HCT116 (cell line): Measurements from ENCODE around the gene IFT20. TPM values are rescaled to one million over a fixed set of nuclear protein-coding genes. Genes with fewer than 3 reads are reported as not detected.
A peak's percentile ranks its signal among the peaks of the same experiment; 100 is the strongest.

Experiments
- ATAC-seq: fragments of 200-7000 bp; cut with Tn5 transposase; 2 replicates; pipeline ENCODE4 v1.9.1; 2020; ENCODE audit warnings: mild to moderate bottlenecking, moderate library complexity
- BruUV-seq: library from RNA; stranded (reverse); fragments of 400-500 nt; replicated peaks from 2 replicates; lab custom pipeline; 2021; lab: Mats Ljungman, UMichigan
- CTCF ChIA-PET: fragments of 300-600 bp; sonication (Branson Sonifier 250); formaldehyde crosslinking; loops from one replicate; lab custom pipeline; 2021; ENCODE audit warnings: antibody characterized with exemption; lab: Charles Lee
- POLR2A ChIA-PET: fragments of 300-600, 350-600 bp; sonication (Branson Sonifier 250); formaldehyde crosslinking; loops from one replicate; lab custom pipeline; 2021; ENCODE audit warnings: antibody characterized with exemption; lab: Charles Lee
- RAD21 ChIA-PET, 2 experiments: fragments of 300-600 bp; sonication (Branson Sonifier 250); formaldehyde crosslinking; loops; one replicate each; lab custom pipeline; 2023; ENCODE audit warnings: low total read pairs in 2 of 2; ENCODE audit not compliant: uncharacterized antibody in 2 of 2, unreplicated experiment in 2 of 2, low non-redundant PET in 1 of 2; lab: Charles Lee
- DNase-seq: peaks from one replicate; pipeline ENCODE4 v3.0.0-alpha.2; 2010; ENCODE audit warnings: low read depth, low spot score
- H2AFZ ChIP-seq: fragments of 200-600 bp; shearing (Covaris generic), sonication (generic); 2 replicates; pipeline ENCODE4 v1.6.1; 2017; ENCODE audit warnings: low read depth, mixed run types, mixed read lengths, antibody characterized with exemption, low read length; ENCODE audit not compliant: poor library complexity, severe bottlenecking
- H3K27ac ChIP-seq: 2 replicates; pipeline ENCODE4 v1.5.1; 2012; ENCODE audit warnings: low read depth, low read length
- H3K27me3 ChIP-seq: fragments of 200-600 bp; sonication (generic); 2 replicates; pipeline ENCODE4 v1.6.1; 2016; ENCODE audit warnings: mixed run types, low read length, mixed read lengths; ENCODE audit not compliant: insufficient read depth
- H3K36me3 ChIP-seq, 2 experiments: fragments of 200-500 bp in 1 of 2; fragments of 200-600 bp in 1 of 2; sonication (Bioruptor generic) in 1 of 2; sonication (generic) in 1 of 2; 2 replicates each; pipeline versions ENCODE4 v1.5.1 to v1.6.1; 2014 to 2016; ENCODE audit warnings: low read length in 2 of 2, inconsistent platforms in 1 of 2, mixed read lengths in 1 of 2, mixed run types in 1 of 2; ENCODE audit not compliant: insufficient read depth in 2 of 2, control insufficient read depth in 1 of 2
- H3K4me1 ChIP-seq, 2 experiments: fragments of 200-600 bp in 1 of 2; sonication (generic) in 1 of 2; 2 replicates each; pipeline versions ENCODE4 v1.5.1 to v1.6.1; 2012 to 2017; ENCODE audit warnings: low read length in 2 of 2, inconsistent platforms in 1 of 2, mild to moderate bottlenecking in 1 of 2, mixed read lengths in 1 of 2, mixed run types in 1 of 2, moderate library complexity in 1 of 2; ENCODE audit not compliant: insufficient read depth in 2 of 2, control insufficient read depth in 1 of 2
- H3K4me2 ChIP-seq: fragments of 200-600 bp; sonication (generic); 2 replicates; pipeline ENCODE4 v1.6.1; 2017; ENCODE audit warnings: mixed run types, low read length, mixed read lengths
- H3K4me3 ChIP-seq, 2 experiments: fragments of 200-600 bp in 1 of 2; sonication (generic) in 1 of 2; replicated peaks in 1 of 2; 2 replicates each; pipeline ENCODE4 v1.5.1; 2011 to 2016; ENCODE audit warnings: low read length in 2 of 2, control low read depth in 1 of 2, low read depth in 1 of 2, mild to moderate bottlenecking in 1 of 2, mixed read lengths in 1 of 2, mixed run types in 1 of 2
- H3K79me2 ChIP-seq: fragments of 200-600 bp; sonication (generic); 2 replicates; pipeline ENCODE4 v1.6.1; 2017; ENCODE audit warnings: mild to moderate bottlenecking, mixed run types, low read length, moderate library complexity, mixed read lengths; ENCODE audit not compliant: insufficient read depth
- H3K9ac ChIP-seq: fragments of 200-600 bp; sonication (generic); 2 replicates; pipeline ENCODE4 v1.6.1; 2016; ENCODE audit warnings: low read length, mixed read lengths
- H3K9me2 ChIP-seq: fragments of 200-600 bp; sonication (generic), shearing (Covaris generic); 2 replicates; pipeline ENCODE4 v1.6.1; 2017; ENCODE audit warnings: mixed run types, mild to moderate bottlenecking, moderate library complexity; ENCODE audit not compliant: insufficient read depth
- H3K9me3 ChIP-seq, 2 experiments: fragments of 200-500 bp in 1 of 2; fragments of 200-600 bp in 1 of 2; sonication (Bioruptor generic) in 1 of 2; sonication (generic) in 1 of 2; 2 replicates each; pipeline ENCODE4 v1.6.1; 2014 to 2017; ENCODE audit warnings: low read length in 2 of 2, mixed read lengths in 2 of 2, inconsistent platforms in 1 of 2, low read depth in 1 of 2, mild to moderate bottlenecking in 1 of 2, mixed run types in 1 of 2, moderate library complexity in 1 of 2; ENCODE audit not compliant: control insufficient read depth in 1 of 2, insufficient read depth in 1 of 2
- H4K20me1 ChIP-seq: fragments of 200-600 bp; sonication (generic), shearing (Covaris generic); 2 replicates; pipeline ENCODE4 v1.6.1; 2017; ENCODE audit warnings: mixed run types, mild to moderate bottlenecking, moderate library complexity; ENCODE audit not compliant: insufficient read depth
- CEBPB ChIP-seq: IDR thresholded peaks from 2 replicates; pipeline ENCODE4 v1.6.1; 2012; ENCODE audit warnings: low read depth
- EGR1 ChIP-seq: IDR thresholded peaks from 2 replicates; pipeline ENCODE4 v1.6.1; 2012; ENCODE audit warnings: low read depth
- ELF1 ChIP-seq: IDR thresholded peaks from 2 replicates; pipeline ENCODE4 v1.6.1; 2012; ENCODE audit warnings: low read depth, borderline replicate concordance
- EZH2 ChIP-seq: fragments of 200-600 bp; sonication (generic); IDR thresholded peaks from 2 replicates; pipeline ENCODE4 v1.6.1; 2017; ENCODE audit warnings: antibody characterized with exemption, mixed run types
- EZH2phosphoT487 ChIP-seq: fragments of 200-600 bp; IDR thresholded peaks from 2 replicates; pipeline ENCODE4 v1.6.1; 2018; ENCODE audit warnings: antibody characterized with exemption, borderline replicate concordance
- RAD21 ChIP-seq: IDR thresholded peaks from 2 replicates; pipeline ENCODE4 v1.6.1; 2012; ENCODE audit warnings: low read depth, mild to moderate bottlenecking
- TCF7L2 ChIP-seq: IDR thresholded peaks from 2 replicates; pipeline ENCODE4 v1.7.0; 2011; ENCODE audit warnings: borderline replicate concordance, inconsistent platforms; ENCODE audit not compliant: insufficient read depth, insufficient read length; ENCODE audit errors: extremely low read depth
- ZFX ChIP-seq: fragments of 450-650 bp; IDR thresholded peaks from 2 replicates; pipeline ENCODE4 v1.6.1; 2017
- intact Hi-C: fragments of 100-400 bp; cut with micrococcal nuclease; formaldehyde crosslinking; loops from 2 replicates; pipeline ENCODE4 v1.10.0; 2022
- microRNA-seq: library from miRNA; unstranded; fragments of <30 nt; microRNA quantifications from one replicate; pipeline ENCODE4, GENCODE V29; 2016; ENCODE audit warnings: borderline number of aligned reads
- total RNA-seq: library from RNA; stranded (reverse); gene quantifications from one replicate; pipeline ENCODE4 v1.2.1, GENCODE V29; 2021; ENCODE audit not compliant: unreplicated experiment
- TF ChIP-seq, protein P1 (sequence below), 3 experiments: fragments of 200-600 bp in 1 of 3; sonication (generic) in 1 of 3; IDR thresholded peaks in 2 of 3; conservative IDR thresholded peaks in 1 of 3; 2 replicates each; pipeline ENCODE4 v1.5.1; 2012 to 2017; ENCODE audit warnings: low read depth in 2 of 3, low read length in 2 of 3, antibody characterized with exemption in 1 of 3, borderline replicate concordance in 1 of 3, control low read depth in 1 of 3, mild to moderate bottlenecking in 1 of 3, mixed read lengths in 1 of 3, mixed run types in 1 of 3, moderate library complexity in 1 of 3; ENCODE audit not compliant: insufficient read depth in 1 of 3
- TF ChIP-seq, protein P2 (sequence below): IDR thresholded peaks from 2 replicates; pipeline ENCODE4 v1.6.1; 2011; ENCODE audit warnings: mild to moderate bottlenecking, low read length, moderate library complexity; ENCODE audit not compliant: insufficient replicate concordance; ENCODE audit errors: extremely low read depth

IFT20 gene
- total RNA-seq, 1 experiment from 2014 or later = 21.7 TPM

GRCh38 chr17:28279411-28279810, 55.9 kb downstream of the IFT20 start:
- Histone ChIP-seq H4K20me1 (no peaks in the 10 kb centered on the region), H3K9me3 (no peaks in the 10 kb centered on the region), H3K36me3 (no peaks in the 10 kb centered on the region), H3K4me1 (peaks cover 26 to 43% of the 10 kb centered on the region in 2 experiments), H3K9ac (no peak overlapping the region), H2AFZ (no peak overlapping the region), H3K4me3 (no peak overlapping the region), H3K27me3 (0 out of 2 replicates have a peak, but pooled peaks cover under 1% of the 10 kb centered on the region), H3K79me2 (no peaks in the 10 kb centered on the region), H3K9me2 (no peaks in the 10 kb centered on the region), H3K4me2 (peak overlapping the region; percentile 12; the same call in 1 of the 2 replicates), H3K27ac (no peak overlapping the region)
- CTCF ChIA-PET = no interaction called here
- intact Hi-C loops = no loop called here
- RAD21 ChIA-PET = no interaction called here
- ATAC-seq (no peak), DNase-seq (no peak)
- BruUV-seq = no TSS peak
- TF ChIP-seq ELF1 = no peak
- TF ChIP-seq ZFX = no peak
- TF ChIP-seq, protein P1, sequence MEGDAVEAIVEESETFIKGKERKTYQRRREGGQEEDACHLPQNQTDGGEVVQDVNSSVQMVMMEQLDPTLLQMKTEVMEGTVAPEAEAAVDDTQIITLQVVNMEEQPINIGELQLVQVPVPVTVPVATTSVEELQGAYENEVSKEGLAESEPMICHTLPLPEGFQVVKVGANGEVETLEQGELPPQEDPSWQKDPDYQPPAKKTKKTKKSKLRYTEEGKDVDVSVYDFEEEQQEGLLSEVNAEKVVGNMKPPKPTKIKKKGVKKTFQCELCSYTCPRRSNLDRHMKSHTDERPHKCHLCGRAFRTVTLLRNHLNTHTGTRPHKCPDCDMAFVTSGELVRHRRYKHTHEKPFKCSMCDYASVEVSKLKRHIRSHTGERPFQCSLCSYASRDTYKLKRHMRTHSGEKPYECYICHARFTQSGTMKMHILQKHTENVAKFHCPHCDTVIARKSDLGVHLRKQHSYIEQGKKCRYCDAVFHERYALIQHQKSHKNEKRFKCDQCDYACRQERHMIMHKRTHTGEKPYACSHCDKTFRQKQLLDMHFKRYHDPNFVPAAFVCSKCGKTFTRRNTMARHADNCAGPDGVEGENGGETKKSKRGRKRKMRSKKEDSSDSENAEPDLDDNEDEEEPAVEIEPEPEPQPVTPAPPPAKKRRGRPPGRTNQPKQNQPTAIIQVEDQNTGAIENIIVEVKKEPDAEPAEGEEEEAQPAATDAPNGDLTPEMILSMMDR (IDR thresholded peaks at IDR 0.05 in 2 of 3, conservative IDR thresholded peaks at IDR 0.05 in 1 of 3; ENCODE audit: borderline replicate concordance in 1 of 3, insufficient read depth in 1 of 3, low read depth in 2 of 3, low read length in 2 of 3) = no peak
- TF ChIP-seq, protein P2, sequence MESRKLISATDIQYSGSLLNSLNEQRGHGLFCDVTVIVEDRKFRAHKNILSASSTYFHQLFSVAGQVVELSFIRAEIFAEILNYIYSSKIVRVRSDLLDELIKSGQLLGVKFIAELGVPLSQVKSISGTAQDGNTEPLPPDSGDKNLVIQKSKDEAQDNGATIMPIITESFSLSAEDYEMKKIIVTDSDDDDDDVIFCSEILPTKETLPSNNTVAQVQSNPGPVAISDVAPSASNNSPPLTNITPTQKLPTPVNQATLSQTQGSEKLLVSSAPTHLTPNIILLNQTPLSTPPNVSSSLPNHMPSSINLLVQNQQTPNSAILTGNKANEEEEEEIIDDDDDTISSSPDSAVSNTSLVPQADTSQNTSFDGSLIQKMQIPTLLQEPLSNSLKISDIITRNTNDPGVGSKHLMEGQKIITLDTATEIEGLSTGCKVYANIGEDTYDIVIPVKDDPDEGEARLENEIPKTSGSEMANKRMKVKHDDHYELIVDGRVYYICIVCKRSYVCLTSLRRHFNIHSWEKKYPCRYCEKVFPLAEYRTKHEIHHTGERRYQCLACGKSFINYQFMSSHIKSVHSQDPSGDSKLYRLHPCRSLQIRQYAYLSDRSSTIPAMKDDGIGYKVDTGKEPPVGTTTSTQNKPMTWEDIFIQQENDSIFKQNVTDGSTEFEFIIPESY = no peak
- TF ChIP-seq EGR1 = no peak
- TF ChIP-seq EZH2 = no peak
- TF ChIP-seq CEBPB = no peak
- TF ChIP-seq RAD21 = no peak
- no peak for TF ChIP-seq EZH2phosphoT487
- no peak for TF ChIP-seq TCF7L2
- POLR2A ChIA-PET = no interaction called here

Small RNAs within 50 kb of the gene (microRNA-seq; reads per million reads assigned to microRNA genes)
- gene MIR4723 = not detected

Other genes with a start within 250 kb of the IFT20 start
- gene TMEM97, start 16.3 kb downstream of the IFT20 start, total RNA-seq = 55.6 TPM
- 33.4 TPM for gene TNFAIP1, start 289 bp upstream of the IFT20 start, total RNA-seq
- 78.0 TPM for gene POLDIP2, start 22.1 kb upstream of the IFT20 start, total RNA-seq
- gene SEBOX, start 29.7 kb upstream of the IFT20 start, total RNA-seq = not detected
- gene VTN, start 34.8 kb upstream of the IFT20 start, total RNA-seq = 1.5 TPM
- gene SARM1, start 36.2 kb upstream of the IFT20 start, total RNA-seq = 1.3 TPM
- 17.8 TPM for gene SLC46A1, start 70.7 kb upstream of the IFT20 start, total RNA-seq
- not detected for gene SLC13A2, start 138.2 kb upstream of the IFT20 start, total RNA-seq
- gene FOXN1, start 170.9 kb upstream of the IFT20 start, total RNA-seq = not detected
- 43.2 TPM for gene UNC119, start 217.2 kb upstream of the IFT20 start, total RNA-seq
- gene PIGS, start 236.1 kb upstream of the IFT20 start, total RNA-seq = 45.8 TPM
- gene ALDOC, start 241.4 kb upstream of the IFT20 start, total RNA-seq = 82.8 TPM